Measurements from ENCODE around the gene RASSF5.

DNA sequence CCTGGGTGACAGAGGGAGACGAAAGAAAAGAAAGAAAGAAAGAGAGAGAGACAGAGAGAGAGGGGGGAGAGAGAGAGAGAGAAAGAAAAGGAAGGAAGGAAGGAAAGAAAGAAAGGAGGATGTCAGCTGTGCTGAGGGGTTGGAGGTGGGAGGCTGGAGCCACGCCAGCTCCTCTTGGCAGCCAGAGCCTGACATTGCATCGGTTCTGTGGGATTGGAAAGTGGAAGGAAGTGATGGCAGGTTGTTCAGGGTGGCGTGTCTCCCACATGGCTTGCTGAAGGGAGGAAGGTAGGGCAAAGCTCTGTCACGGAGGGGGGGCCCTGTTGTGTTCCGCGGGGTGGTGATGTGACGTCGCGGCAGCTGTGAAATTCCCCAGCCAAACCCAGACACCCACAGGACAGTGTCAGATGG is 74.2 kb downstream of the RASSF5 start:
- TF ChIP-seq POLR2A (IDR thresholded peaks at IDR 0.05; ENCODE audit: low read depth, low read length) = no peak
- no peak for TF ChIP-seq TAF1 (IDR thresholded peaks at IDR 0.05; ENCODE audit: low read depth, low read length)
- TF ChIP-seq POLR2AphosphoS5 (IDR thresholded peaks at IDR 0.05; ENCODE audit: low read depth, low read length) = 0 out of 2 replicates have a peak, but pooled peaks have one; percentile 5
- no peak for TF ChIP-seq SPI1 (IDR thresholded peaks at IDR 0.05; ENCODE audit: low read depth, low read length)
- no peak for TF ChIP-seq PAX5 (IDR thresholded peaks at IDR 0.05; ENCODE audit: insufficient read depth, low read length, severe bottlenecking)

Data from GM12891 (cell line).